Fibroblast of the aortic adventitia (primary cell): ENCODE data around the gene GSG1. TPM values are rescaled to one million over a fixed set of nuclear protein-coding genes. Genes with fewer than 3 reads are reported as not detected.
A peak's percentile ranks its signal among the peaks of the same experiment; 100 is the strongest.
"Not testable (repeated sequence)": the region's sequence is repeated elsewhere in the genome, so short reads cannot be mapped to it uniquely, and the experiment has no call there.

Experiments used
- DNase-seq: peaks from one replicate; pipeline ENCODE4 v3.0.0-alpha.2; 2010; ENCODE audit warnings: low read depth
- H3K4me3 ChIP-seq: 2 replicates; pipeline ENCODE4 v1.5.1; 2011; ENCODE audit warnings: low read depth, mild to moderate bottlenecking, control low read depth, low read length, moderate library complexity
- CTCF ChIP-seq: IDR thresholded peaks from 2 replicates; pipeline ENCODE4 v1.5.1; 2011; ENCODE audit warnings: mild to moderate bottlenecking, low read length, control low read depth, inconsistent platforms; ENCODE audit not compliant: insufficient read depth
- total RNA-seq: library from RNA; depleted of rRNA; stranded (reverse); fragments of >200 nt; gene quantifications from 2 replicates; pipeline ENCODE4 v1.2.3, GENCODE V29; 2012; ENCODE audit warnings: low replicate concordance

GSG1 gene
- total RNA-seq, 1 donor, result 0.45 TPM

DNA sequence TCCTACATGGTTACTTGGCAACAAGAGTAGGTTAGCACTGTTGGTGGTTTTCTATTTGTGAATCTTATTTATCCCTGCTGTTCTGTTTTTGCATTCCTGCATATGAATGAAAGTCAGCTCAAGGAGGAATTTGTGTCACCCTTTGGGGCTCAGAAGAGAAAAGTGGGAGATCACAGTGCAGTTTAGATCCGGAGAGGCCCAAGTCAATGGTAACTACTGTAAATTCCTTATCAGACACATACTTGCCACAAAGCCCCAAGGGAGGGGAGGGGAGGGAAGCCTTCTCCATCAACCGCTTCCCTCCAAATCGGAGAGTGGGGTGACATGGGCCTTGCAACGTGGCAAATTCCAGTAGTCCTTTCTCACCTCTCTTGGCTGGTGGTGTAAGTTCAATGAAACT lies 15.0 kb downstream of the GSG1 start:
- no peak for TF ChIP-seq CTCF
- H3K4me3 ChIP-seq, result no peak overlapping the region

GRCh38 chr12:13087766-13088165 lies 15.7 kb downstream of the GSG1 start:
- DNase-seq, result no peak
- no peak overlapping the region for H3K4me3 ChIP-seq
- no peak for TF ChIP-seq CTCF

More for the DNA sequence above, 15.0 kb downstream of the GSG1 start:
- no peak for DNase-seq

DNA sequence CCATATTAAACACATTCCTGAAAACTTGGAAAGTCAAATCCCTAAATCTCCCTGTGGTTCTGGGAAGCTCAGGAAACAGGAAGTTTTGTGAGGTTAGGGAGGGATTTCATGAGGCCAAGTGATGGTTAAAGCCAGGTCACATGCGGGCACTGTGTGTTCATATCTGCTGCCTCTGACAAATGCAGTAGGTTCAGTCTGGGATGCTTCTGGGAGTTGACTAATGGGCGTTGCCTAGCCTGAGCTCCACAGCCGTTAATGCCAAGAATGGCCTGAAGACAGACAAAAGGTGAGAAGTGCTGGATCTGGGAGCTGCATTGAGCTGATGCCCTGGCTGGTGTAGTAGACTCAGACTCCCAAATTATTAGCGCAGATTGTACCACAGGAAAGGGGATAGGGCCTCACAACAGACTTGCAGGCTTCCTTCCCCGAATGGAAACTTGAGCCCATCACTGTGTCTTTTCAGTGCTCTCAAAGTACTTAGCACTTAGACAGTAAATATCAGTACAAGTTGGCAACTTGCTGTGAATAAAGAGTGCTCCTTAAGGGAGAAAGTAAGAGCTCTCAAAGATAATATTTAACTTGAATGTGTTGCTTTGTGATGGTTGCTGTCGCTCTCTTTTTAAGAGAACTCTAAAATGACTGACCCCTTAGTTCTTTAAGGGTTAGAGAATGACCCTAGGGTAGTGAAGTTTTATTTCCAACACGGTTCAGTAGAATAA lies 17.3 kb downstream of the GSG1 start:
- no peak overlapping the region for H3K4me3 ChIP-seq
- TF ChIP-seq CTCF, result no peak
- DNase-seq, result peak; percentile 51

DNA sequence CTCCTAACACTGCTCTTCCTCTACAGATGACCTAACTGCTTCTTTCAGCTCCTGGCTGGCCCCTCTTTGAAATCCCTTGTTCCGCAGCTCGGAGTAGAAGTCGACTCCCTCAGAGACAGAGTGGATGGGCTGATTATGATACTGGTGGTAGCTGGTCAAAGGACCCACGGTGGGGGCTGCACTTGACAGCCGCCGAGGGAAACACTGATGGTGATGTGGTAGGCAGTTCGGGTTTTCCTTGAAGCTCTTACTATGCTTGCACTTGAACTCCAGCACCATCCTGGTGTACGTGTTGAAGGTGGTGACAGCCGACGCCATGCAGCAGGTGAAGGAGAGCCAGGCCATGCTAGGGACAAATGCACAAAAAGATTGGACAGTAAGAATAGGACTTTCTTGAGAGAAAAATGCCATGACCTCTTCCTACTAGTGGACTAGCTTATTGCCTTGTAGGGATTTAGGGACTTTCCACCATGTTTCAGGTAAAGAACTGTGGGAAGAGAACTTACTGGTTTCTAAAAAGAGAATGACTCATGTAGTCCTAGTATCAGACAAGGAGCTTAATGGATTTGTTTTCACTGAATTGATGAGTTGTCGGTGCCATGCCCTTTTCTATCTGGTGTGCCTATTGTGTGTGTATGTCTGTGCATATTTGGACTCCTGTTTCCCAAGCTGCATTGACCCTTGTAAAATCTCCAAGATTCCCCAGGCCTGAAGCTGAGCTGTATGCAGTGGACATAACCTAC lies 18.4 kb downstream of the GSG1 start:
- DNase-seq, result no peak
- no peak overlapping the region for H3K4me3 ChIP-seq
- TF ChIP-seq CTCF, result no peak

DNA sequence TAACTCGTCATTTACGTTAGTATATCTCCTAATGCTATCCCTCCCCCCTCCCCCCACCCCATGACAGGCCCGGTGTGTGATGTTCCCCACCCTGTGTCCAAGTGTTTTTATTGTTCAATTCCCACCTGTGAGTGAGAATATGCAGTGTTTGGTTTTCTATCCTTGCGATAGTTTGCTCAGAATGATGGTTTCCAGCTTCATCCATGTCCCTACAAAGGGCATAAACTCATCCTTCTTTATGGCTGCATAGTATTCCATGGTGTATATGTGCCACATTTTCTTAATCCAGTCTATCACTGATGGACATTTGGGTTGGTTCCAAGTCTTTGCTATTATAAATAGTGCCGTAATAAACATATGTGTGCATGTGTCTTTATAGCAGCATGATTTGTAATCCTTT lies 19.8 kb downstream of the GSG1 start:
- not testable (repeated sequence) for H3K4me3 ChIP-seq, DNase-seq

- DNase-seq, result no peak
- H3K4me3 ChIP-seq, result no peak overlapping the region
- TF ChIP-seq CTCF, result no peak
Observed at GRCh38 chr12:13082861-13083260, 20.6 kb downstream of the GSG1 start.

DNA sequence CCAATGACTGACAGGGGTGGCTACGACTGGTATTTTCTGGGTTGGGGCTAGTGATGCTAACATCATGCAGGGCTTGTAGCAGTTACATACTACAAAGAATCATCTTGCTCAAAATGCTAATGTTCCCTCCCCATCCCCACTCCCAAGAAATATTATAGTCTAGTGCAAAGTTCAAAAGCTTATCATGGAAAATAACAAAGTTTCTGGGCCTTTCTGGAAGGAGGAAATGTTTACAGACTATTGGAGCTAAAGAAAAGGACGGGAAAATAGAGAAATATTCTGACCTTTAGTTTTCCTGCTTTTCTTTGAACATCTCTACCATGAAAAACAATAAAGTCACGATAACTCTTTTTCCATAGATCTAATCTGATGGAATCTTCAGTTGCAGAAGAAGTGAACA lies 23.2 kb downstream of the GSG1 start:
- DNase-seq, result no peak
- no peak overlapping the region for H3K4me3 ChIP-seq
- no peak for TF ChIP-seq CTCF
